Inflammatory macrophage treated with lipopolysaccharide for 1 hour (primary cell): ENCODE results near the gene DLK2.
A peak's percentile ranks its signal among the peaks of the same experiment; 100 is the strongest.
"Not testable (repeated sequence)": the region's sequence is repeated elsewhere in the genome, so short reads cannot be mapped to it uniquely, and the experiment has no call there.

Source experiments
- DNase-seq, 2 donors: peaks; one replicate each; pipeline ENCODE4 v3.0.0-alpha.2; 2020 to 2022

The DLK2 gene

DNA sequence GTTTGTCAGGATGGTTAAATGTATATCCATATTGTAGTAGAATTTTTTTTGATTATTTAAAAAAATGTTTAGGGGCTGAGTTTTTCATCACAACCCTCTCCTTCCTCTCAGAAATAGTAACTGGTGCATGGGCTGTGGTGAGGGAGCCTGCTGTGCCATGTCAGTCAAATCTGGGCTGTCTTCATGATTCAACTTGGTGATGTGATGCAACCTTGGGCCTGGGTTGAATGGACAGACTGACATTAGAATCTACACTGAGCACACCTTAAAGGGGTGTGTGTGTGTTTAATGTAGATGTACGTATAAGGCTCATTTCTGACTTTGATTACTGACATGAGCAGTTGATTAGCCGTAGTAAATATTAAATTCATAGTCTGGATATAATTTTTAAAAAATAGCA is 25.7 kb upstream of the DLK2 start:
- DNase-seq = no peak

DNA sequence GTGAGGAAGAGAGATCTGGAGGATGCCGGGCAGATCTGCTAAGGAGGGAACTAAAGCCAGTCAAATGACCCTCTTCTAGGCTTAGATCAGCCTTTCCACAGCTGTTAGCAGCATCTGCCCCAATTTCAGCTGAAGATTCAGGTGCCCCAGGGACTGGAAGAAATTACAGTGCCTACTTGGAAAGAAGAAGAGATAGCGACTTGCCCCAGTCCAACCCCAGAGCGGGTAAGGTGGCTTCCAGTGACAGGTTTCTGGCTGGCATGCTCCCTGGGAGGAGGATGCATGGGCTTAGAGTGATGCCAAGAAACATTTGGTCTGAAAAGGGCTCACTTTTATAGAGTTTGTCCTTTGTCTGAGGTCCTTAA is 22.6 kb upstream of the DLK2 start:
- no peak for DNase-seq

DNA sequence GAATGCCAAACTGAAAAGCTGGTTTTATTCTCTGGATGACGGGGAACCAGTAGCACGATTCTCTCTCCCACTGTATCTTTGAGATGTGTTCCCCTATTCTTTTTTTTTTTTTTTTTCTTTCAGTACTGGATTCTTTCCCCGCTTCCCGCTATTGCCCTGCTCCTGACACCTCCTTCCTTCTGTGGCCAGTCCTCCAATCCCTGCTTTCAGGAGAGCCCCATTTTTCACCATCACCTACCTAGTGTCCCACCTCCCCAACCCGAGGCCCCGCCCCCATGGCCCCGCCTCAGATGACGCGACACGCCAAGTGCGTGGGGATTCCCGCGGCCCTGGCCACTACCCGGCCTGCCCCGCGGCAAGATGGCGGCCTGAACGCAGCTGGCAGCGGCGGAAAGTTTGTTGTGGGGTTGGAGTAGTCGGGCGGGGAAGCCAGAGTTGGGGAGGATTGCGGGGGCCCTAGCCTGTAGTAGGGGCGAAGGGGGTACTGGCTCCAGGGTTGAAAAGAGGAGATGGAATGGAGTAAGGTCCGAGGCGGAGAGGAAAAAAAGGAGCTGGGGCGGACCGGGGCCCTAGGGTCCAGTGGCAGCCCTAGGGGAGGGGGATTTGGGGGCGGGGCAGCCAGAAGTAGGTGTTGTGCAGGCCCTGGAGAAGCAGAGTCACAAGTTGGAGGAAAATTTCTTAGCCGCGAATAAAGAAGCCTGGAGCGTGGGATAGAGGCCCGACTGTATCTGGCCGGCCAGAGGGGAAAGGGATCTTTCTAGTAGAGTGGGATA is 22.1 kb upstream of the DLK2 start, which contains the start of gene TJAP1:
Gene TJAP1, plus strand, starts transcription at position 336 of the 773 bp plus-strand sequence. CDS start 21,432 bp downstream, outside the sequence.
- peak; percentile 85 to 95 for DNase-seq

DNA sequence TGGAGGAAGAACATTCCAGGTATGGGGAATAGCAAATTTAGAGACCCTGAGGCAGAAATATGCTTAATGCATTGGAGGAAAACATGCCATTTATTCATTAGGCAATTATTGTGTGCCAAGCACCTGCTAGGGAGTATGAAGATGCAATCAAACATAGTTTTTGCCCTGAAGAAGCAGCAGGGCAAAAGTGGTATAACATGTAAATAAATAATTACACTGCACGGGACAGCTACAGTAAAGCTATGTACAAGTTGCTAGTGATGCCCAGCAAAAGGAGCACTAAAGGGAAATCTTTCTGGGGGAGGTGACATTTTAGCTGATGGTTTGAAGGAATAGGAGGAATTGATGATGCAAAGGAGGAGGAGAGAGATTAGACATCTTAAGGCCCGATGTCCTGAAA is 21.4 kb upstream of the DLK2 start:
- no peak for DNase-seq

DNA sequence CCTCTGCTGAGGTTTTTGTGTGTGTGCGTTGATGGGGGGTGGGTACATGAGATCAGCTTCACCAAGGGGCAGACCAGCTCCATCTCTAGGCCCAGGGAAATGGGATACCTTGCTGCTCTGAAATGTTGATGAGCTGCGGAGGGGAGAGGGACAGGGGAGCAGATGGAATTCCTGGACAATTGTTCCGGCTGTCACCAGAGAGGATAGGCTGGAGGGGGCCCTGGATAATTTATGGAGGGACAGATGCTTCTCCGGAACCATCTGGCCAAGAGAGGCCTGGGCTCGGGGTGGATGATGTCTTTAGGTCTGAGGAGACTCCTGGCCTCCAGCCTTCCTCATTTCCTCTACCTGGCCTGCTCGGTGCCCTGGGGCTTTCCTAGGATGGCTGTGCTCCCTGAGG is 20.2 kb upstream of the DLK2 start:
- DNase-seq = no peak

DNA sequence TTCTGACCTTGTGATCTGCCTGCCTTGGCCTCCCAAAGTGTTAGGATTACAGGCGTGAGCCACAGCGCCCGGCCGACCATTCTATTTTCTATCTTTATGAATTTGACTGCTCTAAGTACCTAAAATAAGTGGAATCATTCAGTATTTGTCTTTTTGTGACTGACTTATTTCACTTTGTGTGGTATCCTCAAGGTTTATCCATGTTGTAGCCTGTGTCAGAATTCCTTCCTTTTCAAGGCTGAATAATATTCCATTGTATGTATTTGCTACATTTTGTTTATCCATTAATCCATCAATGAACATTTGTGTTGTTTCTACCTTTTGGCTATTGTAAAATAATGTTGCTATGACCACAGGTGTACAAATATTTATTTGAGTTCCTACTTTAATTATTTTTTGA is 17.2 kb upstream of the DLK2 start:
- no peak for DNase-seq

DNA sequence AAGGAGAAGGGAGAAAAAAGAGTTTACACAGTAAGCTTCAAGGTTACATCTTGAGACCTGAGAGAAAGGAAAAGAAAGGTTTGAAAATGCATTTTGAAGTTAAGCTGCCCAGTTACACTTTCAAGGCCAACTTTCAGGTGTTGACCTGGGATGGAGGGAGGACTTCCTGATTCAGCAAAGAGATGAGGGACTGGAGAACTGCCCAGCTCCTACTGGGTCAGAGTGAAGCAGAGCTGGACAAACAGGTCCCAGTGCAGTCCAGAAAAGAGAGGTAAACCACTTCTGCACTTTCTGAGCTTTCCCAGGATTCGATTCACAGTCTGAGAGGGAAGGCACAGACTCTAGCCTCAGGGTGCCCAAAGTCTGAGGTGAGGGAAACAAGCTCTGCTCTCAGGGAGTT is 16.1 kb upstream of the DLK2 start:
- no peak for DNase-seq

DNA sequence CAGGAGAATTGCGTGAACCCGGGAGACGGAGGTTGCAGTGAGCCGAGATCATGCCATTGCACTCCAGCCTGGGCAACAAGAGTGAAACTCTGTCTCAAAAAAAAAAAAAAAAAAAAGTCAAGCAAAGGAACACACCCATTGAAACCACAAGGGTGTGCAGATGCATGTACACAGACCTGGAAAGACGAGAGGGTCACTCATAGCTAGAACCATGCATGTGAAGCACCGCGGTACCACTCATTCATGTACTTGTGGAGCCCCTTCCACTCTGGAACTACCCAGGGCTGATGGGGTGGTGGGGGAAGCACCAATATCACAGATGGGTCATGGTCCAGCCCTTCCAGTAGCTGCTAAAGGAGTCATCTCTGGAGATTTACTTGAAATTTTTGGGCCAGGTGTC is 14.6 kb upstream of the DLK2 start:
- DNase-seq = no peak

DNA sequence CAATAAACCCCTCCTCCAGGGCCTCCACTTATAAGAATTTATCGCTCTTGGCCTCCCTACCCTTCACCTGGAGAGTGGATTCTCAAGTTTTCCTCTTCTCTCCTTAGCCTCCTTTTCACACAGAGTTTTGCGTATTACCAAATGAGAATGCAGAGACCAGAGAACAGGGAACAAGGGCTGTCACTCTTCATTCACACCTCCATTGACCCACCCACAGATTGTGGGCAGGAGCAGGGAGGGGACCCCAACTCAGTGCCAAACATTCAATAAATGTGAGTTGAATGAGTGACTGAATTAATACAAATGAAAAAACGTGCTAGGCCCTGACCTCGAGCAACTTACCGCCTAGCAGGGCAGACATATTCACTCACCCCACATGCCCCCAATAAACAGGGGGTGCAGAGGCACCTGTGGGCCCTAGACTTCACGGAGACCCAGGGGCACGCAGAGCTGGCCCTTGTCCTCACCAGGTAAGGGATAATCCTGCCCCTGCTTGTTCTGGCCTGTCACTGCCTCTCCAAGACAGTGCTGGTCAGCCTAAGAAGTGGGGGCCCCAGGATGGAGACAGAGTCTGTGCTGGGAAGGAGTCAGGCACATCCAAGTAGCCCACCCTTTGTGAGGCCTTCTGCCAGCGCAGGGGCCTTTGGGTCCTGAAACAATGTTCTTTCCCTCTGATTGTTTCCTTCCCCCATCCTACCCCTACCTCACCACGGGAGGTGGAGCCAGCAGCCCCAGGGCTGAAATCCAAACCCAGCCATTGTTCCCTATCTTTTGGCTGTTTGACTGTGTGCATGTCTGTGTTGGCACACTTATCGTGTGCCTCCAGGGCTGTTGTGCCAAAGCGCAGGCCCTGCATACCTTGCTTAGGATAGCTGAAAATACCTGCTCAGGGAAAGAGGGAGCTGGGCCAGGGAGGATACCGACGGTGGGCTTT is 13.7 kb upstream of the DLK2 start:
- no peak for DNase-seq

DNA sequence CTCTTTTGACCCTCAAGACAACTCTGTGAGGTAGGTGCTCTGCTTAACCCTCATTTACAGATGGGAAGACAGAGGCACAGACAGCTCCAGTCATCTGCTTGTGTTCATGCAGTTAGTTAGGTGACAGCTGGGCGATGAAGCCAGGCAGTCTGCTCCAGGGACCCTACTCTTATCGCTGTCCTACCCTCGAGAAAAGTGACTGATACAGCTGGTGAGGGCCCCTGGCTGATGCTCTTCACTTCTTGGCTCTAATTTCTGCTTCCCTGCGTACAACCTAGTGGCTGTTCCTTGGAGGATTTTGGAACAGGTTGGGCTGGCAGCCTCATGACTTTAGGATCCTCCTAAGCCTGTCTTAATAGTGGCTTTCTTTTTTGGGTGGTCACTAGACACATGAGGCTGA is 12.9 kb upstream of the DLK2 start:
- no peak for DNase-seq

DNA sequence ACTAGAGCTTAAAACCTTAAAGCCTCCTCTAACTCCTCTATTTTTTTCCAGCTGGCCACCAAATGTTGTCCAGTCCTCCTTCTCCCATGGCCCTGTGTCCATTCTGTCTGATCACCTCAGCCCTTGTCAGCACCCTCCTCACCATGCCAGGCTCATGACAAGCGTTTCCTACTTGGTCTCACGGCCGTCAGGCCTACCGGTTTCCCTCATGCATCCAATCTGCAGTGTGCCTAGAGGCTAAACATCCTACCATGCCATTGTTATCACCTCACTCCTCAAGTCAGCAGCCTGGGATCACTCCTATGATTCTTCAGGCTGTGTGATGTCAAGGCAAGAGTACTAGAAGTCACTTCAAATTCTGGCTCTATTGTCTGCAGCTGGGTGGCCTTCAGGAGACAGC is 12.4 kb upstream of the DLK2 start:
- DNase-seq = no peak

DNA sequence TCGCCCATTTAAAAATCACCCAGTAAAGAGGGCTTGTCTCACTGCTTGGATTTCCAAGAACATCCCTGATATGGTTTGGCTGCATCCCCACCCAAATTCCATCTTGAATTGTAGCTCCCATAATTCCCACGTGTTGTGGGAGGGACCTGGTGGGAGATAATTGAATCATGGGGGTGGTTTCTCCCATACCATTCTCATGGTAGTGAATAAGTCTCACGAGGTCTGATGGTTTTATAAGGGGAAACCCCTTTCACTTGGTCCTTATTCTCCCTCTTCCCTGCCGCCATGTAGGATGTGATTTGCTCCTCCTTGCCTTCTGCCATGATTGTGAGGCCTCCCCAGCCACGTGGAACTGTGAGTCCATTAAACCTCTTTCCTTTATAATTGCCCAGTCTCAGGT is 11.9 kb upstream of the DLK2 start:
- DNase-seq = peak in 1 of 2 donors; percentile 8

DNA sequence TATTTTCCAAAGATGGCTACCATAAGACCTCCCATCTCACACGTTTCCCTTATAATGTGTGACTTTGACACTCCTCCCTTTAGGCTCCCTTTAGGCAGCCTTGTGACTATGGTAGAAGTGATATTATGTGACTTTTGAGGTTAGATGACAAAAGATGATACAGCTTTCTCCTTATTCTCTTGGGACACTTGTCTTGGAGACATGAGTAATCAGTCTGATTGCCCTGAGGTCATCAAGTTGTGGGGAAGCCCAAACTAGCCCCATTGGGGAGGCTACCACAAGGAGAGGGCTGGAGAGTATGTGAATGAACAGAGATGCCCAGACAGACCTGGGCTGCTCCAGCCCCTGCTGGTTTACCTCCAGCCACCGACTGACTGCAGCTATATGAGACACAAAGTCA is 10.6 kb upstream of the DLK2 start:
- peak; percentile 38 to 76 for DNase-seq

DNA sequence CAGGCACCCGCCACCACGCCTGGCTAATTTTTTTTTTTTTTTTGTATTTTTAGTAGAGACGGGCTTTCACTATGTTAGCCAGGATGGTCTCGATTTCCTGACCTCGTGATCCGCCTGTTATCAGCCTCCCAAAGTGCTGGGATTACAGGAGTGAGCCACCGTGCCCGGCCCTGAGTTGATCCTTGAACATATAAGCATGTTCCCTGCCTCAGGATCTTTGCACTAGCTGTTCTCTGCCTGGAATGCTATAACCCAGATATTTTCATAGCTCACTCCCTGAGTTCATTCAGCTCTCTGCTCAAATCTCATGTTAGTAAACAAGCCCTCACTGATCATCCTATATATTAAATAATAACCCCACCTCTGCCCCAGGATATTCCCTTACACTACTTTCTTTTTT is 9.0 kb upstream of the DLK2 start:
- no peak for DNase-seq

DNA sequence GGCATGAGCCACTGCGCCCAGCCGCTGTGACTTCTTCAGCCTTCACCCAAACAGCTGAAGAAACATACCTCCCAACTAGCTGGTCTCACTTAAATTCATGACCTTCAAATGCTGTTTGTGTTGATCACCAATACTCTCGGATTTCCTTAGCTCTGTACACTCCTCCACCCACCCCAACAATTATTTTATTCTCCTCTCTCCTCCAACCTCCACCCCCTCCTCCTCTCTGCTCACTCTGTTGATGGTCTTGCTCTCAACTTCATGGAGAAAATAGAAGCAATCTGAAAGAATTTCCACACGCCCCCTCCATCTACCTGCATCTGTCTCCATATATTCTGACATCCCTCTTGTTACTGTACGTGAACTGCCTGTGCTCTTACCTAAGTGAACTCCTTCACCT is 6.6 kb upstream of the DLK2 start:
- no peak for DNase-seq

DNA sequence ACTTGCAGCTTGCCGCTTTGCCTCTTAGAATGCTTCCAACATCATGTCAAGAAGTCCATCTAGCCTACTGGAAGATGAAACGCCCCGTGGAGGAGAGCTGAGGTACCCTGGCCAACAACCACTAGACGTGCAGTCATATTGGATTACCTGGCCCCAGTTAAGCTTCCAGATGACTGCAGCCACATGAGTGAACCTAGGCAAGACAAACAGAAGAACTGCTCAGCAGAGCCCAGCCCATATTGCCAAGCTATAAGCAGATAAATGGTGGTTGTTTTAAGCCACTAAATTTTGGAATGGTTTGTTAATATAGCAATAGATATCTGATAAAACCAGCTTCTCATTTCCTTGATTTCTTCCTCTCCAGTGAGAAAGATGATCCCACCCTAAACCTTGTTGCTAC is 4.7 kb upstream of the DLK2 start:
- no peak for DNase-seq

DNA sequence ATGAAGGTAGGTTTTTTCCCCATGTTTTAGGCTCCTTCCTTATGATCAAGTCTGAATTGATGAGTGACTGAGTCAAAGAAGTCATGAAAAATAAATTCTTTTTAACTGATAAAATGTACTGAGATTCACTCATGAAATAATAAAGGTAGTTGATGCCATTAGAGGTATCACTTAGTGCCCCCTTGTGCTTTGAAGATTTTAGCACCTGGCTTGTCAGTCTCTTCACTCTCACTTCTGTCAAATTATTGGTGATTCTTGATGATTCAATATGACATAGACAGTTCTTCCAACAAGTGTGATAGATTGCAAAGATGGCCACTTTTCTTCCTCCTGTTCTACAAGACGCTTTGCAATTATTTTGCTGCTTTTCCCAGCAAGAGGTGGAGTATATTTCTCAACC is 4.2 kb upstream of the DLK2 start:
- no peak for DNase-seq

DNA sequence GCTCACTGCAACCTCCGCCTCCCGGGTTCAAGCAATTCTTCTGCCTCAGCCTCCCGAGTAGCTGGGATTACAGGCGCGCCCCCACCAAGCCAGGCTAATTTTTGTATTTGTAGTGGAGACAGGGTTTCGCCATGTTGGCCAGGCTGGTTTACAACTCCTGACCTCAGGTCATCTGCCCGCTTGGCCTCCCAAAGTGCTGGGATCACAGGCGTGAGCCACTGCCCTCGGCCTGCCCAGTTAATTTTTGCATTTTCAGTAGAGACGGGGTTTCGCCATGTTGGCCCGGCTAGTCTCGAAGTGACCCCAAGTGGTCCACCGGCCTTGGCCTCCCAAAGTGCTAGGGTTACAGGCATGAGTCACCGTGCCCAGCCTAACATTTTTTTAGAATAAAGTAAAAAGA is 2.8 kb upstream of the DLK2 start:
- not testable (repeated sequence) for DNase-seq

DNA sequence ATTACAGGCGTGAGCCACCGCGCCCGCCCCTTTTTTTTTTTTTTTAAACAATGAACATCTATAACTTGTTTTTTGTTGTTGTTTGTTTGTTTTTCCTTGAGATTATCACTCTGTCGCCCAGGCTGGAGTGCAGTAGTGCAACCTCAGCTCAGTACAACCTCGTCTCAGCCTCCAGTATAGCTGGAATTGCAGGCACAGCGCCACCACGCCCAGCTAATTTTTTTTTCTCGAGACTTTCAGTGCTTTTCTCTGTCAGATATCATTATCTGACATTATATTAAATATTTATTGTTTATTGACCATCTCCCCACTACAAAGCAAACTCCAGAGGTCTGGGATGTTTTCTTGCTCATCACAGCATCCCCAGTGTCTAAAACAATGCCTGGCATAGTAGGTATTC is 2.3 kb upstream of the DLK2 start:
- no peak for DNase-seq

DNA sequence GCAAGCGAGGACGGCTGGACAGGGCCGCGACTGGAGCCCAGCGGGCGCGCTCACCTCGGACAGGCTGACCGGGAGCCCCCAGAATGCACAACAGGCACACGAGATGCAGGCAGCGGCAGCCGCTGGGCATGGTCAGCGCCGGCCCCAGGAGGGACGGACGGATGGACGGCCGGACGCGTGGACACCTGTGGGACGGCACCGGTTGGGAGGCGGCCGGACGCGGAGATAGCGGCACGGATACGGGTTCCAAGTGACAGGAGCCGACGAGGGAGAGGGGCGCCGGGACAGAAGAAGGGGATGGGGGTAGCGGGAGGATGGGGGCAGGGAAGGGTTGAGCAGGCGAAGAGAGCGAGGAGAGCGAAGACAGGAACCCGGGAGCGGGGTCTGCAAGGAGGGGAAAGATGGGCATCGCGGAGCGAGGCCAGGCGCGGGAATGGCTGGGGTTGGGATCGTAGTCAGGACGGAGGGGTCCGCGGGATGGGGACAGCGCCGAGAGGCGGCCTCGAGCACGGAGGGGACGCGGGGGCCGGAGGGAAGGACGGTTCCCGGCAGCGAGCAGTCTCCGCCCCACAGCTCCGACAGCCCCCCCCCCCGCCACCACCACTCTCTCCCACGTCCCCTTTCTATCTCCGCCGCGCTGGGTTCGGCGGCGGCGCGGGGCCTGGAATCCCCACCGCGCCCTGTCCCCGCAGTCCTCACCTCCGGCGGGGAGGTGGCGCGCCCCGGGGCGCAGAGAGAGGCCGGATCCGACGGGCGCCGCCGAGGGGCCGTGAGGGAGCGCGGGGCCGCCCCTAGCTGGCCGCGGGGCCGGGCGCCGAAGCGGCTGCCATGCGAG is 435 bp downstream of the DLK2 start:
- DNase-seq = peak in 1 of 2 donors; percentile 56

DNA sequence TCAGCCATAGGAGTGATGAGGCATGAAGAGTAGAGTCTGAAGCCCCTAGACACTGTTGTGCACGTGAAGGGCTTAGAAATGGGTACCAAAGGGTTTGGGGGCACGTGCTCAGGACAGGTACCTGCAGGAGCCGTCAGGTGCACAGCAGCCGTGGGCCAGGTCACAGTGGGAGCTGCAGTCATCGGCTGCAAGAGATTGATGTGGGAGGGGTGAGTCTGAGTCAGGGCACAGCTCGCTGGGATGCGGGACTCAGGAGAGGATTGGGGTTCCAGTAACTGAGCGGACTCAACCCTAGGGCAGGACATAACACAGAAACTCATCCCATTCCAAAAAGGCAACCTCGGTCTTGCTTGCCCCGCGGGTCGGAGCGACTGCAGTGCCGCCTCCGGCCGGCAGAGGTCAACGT is 1.1 kb downstream of the DLK2 start:
- peak in 1 of 2 donors; percentile 84 for DNase-seq

DNA sequence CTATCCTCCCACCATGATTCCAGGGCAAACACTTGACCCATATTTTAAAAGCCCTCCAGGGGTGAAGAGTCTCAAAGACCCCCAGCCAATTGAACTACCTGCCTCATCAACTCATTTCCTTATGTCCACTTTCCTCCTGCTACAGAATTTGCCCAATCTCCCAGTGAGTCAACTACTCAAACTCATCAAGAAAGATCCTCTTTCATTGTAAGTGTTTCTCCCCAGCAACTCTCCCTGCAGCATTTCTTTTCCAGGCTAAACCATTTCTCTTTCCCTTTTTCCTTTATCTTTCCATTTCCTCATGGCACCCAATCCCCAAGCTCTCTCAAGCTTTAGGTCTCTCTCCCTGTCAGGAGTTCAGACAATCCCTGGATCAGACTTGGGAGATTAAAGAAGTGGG is 1.5 kb downstream of the DLK2 start:
- no peak for DNase-seq

DNA sequence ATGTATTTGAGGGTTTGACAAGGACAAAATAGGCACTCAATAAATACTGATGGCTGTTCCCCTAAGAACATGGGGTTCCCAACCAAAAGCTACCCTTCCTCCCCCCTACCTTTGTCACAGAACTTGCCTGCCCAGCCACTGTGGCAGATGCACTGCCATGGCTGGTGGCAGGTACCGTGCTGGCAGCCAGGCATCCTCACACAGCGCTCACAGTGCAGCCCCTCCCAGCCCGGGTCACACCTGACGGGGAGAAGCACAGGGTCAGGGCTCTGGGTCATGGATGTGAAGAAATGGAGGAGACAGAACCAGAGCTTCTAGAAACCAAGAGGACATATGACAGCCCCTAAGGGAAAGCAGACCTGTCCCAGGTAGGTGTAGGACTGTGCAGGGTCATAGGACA is 2.5 kb downstream of the DLK2 start:
- no peak for DNase-seq
